Left lung (tissue), 10 donors: ENCODE measurements around the gene FAM168A. TPM values are rescaled to one million over a fixed set of nuclear protein-coding genes. Genes with fewer than 3 reads are reported as not detected.
A peak's percentile ranks its signal among the peaks of the same experiment; 100 is the strongest.

Experiments
- ATAC-seq: fragments of 200-7000 bp; cut with Tn5 transposase; one replicate; pipeline ENCODE4 v1.9.1; 2020; ENCODE audit warnings: moderate library complexity
- DNase-seq, 4 donors: peaks; one replicate each; pipeline ENCODE4 v3.0.0-alpha.2; 2013 to 2020
- H3K27ac ChIP-seq, 2 donors: fragments of 200-600 bp; sonication (generic) in 1 of 2; one replicate each; pipeline versions ENCODE4 v1.5.0 to v1.8.0; 2020 to 2021
- H3K27me3 ChIP-seq, 2 donors: fragments of 200-600 bp; sonication (generic) in 1 of 2; one replicate each; pipeline versions ENCODE4 v1.5.0 to v1.8.0; 2020 to 2021
- H3K36me3 ChIP-seq, 2 donors: fragments of 200-600 bp; sonication (generic) in 1 of 2; one replicate each; pipeline versions ENCODE4 v1.5.0 to v1.8.0; 2020 to 2021
- H3K4me1 ChIP-seq, 2 donors: fragments of 200-600 bp; one replicate each; pipeline ENCODE4 v1.8.0; 2021
- H3K4me3 ChIP-seq, 2 donors: fragments of 200-600 bp; sonication (generic) in 1 of 2; one replicate each; pipeline versions ENCODE4 v1.5.0 to v1.8.0; 2020 to 2021; ENCODE audit warnings: mild to moderate bottlenecking in 1 of 2
- H3K9me3 ChIP-seq, 2 donors: fragments of 200-600 bp; sonication (generic) in 1 of 2; one replicate each; pipeline versions ENCODE4 v1.5.0 to v1.8.0; 2020 to 2021
- CTCF ChIP-seq, 2 donors: fragments of 200-600 bp; sonication (generic) in 1 of 2; IDR thresholded peaks; one replicate each; pipeline versions ENCODE4 v1.5.0 to v1.8.0; 2021; ENCODE audit warnings: antibody characterized with exemption in 2 of 2
- intact Hi-C, 2 donors: fragments of 100-400 bp; cut with DNase I; formaldehyde crosslinking; loops; one replicate each; pipeline versions ENCODE4 v1.11.2 to v1.14.2; 2022
- polyA plus RNA-seq, 6 donors: library from polyadenylated mRNA; unstranded; fragments of 120-200 nt; gene quantifications; one replicate each; pipeline ENCODE4 v1.2.1, GENCODE V29; 2013; ENCODE audit not compliant: insufficient read length in 6 of 6
- total RNA-seq, 2 donors: library from RNA; stranded (reverse); fragmentation: NEBNext Ultra II Directional; extraction: Animal tissue kit (Norgen Biotek cat#: 25700); gene quantifications; one replicate each; pipeline ENCODE4 v1.2.1, GENCODE V29; 2021
- donor health status: DM: no; HTN: yes; CAD: no.
- donor health status: DM: no; HTN: no; CAD: no.

FAM168A gene
- total and polyA plus RNA-seq, 8 donors: 28.2 to 43.9 (median 41.6) TPM

- H3K27me3 ChIP-seq: no peaks in the 10 kb centered on the region
- peaks cover 9 to 32% of the 10 kb centered on the region in 2 donors for H3K4me1 ChIP-seq
- no peaks in the 10 kb centered on the region for H3K9me3 ChIP-seq
- TF ChIP-seq CTCF (IDR thresholded peaks at IDR 0.05): no peak
- H3K36me3 ChIP-seq: no peaks in the 10 kb centered on the region
- no peak for DNase-seq
- H3K4me3 ChIP-seq: no peak overlapping the region
- H3K27ac ChIP-seq: no peak overlapping the region
- intact Hi-C loops: no loop called here
- ATAC-seq: no peak
Observed at GRCh38 chr11:73525611-73526010, 72.3 kb downstream of the FAM168A start.

GRCh38 chr11:73524774-73525173 is 73.1 kb downstream of the FAM168A start:
- no peaks in the 10 kb centered on the region for H3K27me3 ChIP-seq
- ATAC-seq (no peak), DNase-seq (no peak)
- no peaks in the 10 kb centered on the region for H3K36me3 ChIP-seq
- no peak for TF ChIP-seq CTCF (IDR thresholded peaks at IDR 0.05)
- intact Hi-C loops: no loop called here
- H3K4me3 ChIP-seq: no peak overlapping the region
- no peak overlapping the region for H3K27ac ChIP-seq
- no peaks in the 10 kb centered on the region for H3K9me3 ChIP-seq
- H3K4me1 ChIP-seq: peaks cover 9 to 32% of the 10 kb centered on the region in 2 donors

- ATAC-seq (no peak), DNase-seq (no peak)
- no peaks in the 10 kb centered on the region for H3K36me3 ChIP-seq
- intact Hi-C loops: no loop called here
- peaks cover 6 to 11% of the 10 kb centered on the region in 2 donors for H3K4me1 ChIP-seq
- no peaks in the 10 kb centered on the region for H3K27me3 ChIP-seq
- H3K9me3 ChIP-seq: no peaks in the 10 kb centered on the region
- TF ChIP-seq CTCF (IDR thresholded peaks at IDR 0.05): no peak
- H3K4me3 ChIP-seq: no peak overlapping the region
- no peak overlapping the region for H3K27ac ChIP-seq
Observed at GRCh38 chr11:73521621-73522020, 76.3 kb downstream of the FAM168A start.

GRCh38 chr11:73520353-73521061 is 77.4 kb downstream of the FAM168A start:
- intact Hi-C loops: no loop called here
- Histone ChIP-seq H3K27ac (no peak overlapping the region), H3K27me3 (no peaks in the 10 kb centered on the region), H3K36me3 (no peaks in the 10 kb centered on the region), H3K4me3 (no peak overlapping the region), H3K9me3 (no peaks in the 10 kb centered on the region), H3K4me1 (peaks cover 0 to 7% of the 10 kb centered on the region in 2 donors)
- ATAC-seq: no peak
- DNase-seq: peak in 1 of 4 donors; percentile 36
- no peak for TF ChIP-seq CTCF (IDR thresholded peaks at IDR 0.05)

DNA sequence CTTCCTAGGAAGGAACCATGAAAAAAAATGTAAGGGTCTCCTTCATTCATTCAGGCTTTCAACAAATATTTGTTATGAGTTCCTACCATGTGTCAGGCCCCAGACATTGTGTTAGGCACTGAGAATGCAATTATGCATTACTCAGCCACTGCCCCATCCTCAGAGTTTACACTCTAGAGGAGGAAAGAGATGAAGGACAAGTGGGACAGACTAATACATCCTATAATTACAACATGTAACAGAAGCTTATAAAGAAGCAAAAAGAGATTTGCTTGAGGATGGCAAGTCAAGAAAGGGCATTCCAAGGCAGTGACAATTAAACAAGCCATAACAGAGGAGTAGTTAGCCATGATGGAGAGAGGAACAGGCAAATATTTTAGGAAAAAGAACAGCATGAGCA is 78.6 kb downstream of the FAM168A start:
- H3K4me3 ChIP-seq: no peak overlapping the region
- no peak for ATAC-seq
- H3K4me1 ChIP-seq: peaks cover 0 to 7% of the 10 kb centered on the region in 2 donors
- H3K36me3 ChIP-seq: no peaks in the 10 kb centered on the region
- no peak overlapping the region for H3K27ac ChIP-seq
- no peak for DNase-seq
- intact Hi-C loops: no loop called here
- H3K27me3 ChIP-seq: no peaks in the 10 kb centered on the region
- no peaks in the 10 kb centered on the region for H3K9me3 ChIP-seq
- TF ChIP-seq CTCF (IDR thresholded peaks at IDR 0.05): no peak
